ENCODE data around the gene RPS21. TPM values are rescaled to one million over a fixed set of nuclear protein-coding genes. Genes with fewer than 3 reads are reported as not detected.
A peak's percentile ranks its signal among the peaks of the same experiment; 100 is the strongest.

The RPS21 gene
- total and polyA plus RNA-seq, 2 of the 13 experiments (the other 11 are each of a cell fraction or from before 2014, with no cell fraction given): 2,647 to 11,063 TPM

- no peak for TF ChIP-seq FUBP1 (CRISPR knock-in tag; IDR thresholded peaks at IDR 0.05; ENCODE audit: borderline replicate concordance)
- TF ChIP-seq AGO2 (optimal IDR thresholded peaks at IDR 0.05; ENCODE audit: low read depth, low read length): peak; percentile 72
- no peak for TF ChIP-seq ZNF160 (CRISPR knock-in tag; IDR thresholded peaks at IDR 0.05)
- peak; percentile 2 for TF ChIP-seq RBM39 (IDR thresholded peaks at IDR 0.05; ENCODE audit: low read depth, low read length, poor library complexity, severe bottlenecking)
Observed at GRCh38 chr20:62358171-62359042, 28.5 kb upstream of the RPS21 start (continued).

GRCh38 chr20:62359043-62359490 is 27.8 kb upstream of the RPS21 start:
- in situ Hi-C loops (cut with HindIII; ENCODE audit: extremely low pct_ligation_motif_present, low pct_unique_long_range_greater_than_20kb) (no loop called here), intact Hi-C loops (cut with micrococcal nuclease; ENCODE audit: unreplicated experiment) (no loop called here)
- H3K9ac ChIP-seq (ENCODE audit: insufficient read depth, low read depth, low read length): no peak overlapping the region
- no peaks in the 10 kb centered on the region for H3K9me3 ChIP-seq (ENCODE audit: low read length)
- POLR2A ChIA-PET: interaction anchor here (5.1 kb wide), 1 partner anchor 9 kb away, joined by 78 read pairs; the partner anchor contains the start of gene LAMA5
- peaks cover 32 to 33% of the 10 kb centered on the region in 2 experiments for H3K36me3 ChIP-seq (replicated peaks in 1 of 2; ENCODE audit: control insufficient read depth in 1 of 2, insufficient read depth in 2 of 2, low read length in 2 of 2)
- H3K4me3 ChIP-seq (replicated peaks in 1 of 3; ENCODE audit: insufficient read depth in 1 of 3, low read depth in 2 of 3, low read length in 3 of 3): no peak overlapping the region
- no peak overlapping the region for H3K27ac ChIP-seq (ENCODE audit: extremely low read length, insufficient read depth, low read length)
- no peak for FAIRE-seq
- CTCF ChIA-PET (ENCODE audit: low intra/inter-chr PET ratio, low total read pairs): no interaction called here
- peaks cover 23% of the 10 kb centered on the region for H3K79me2 ChIP-seq (ENCODE audit: insufficient read depth, low read length)
- ATAC-seq: no peak
- no peaks in the 10 kb centered on the region for H3K27me3 ChIP-seq (ENCODE audit: control insufficient read depth in 1 of 2, insufficient read depth in 2 of 2, low read length in 2 of 2)
- DNase-seq (ENCODE audit: low spot score): no peak
- no TSS peak for BruUV-seq (replicated peaks)
- H4K20me1 ChIP-seq (ENCODE audit: insufficient read depth, low read length): peaks cover 28% of the 10 kb centered on the region; the same call in 1 of the 2 replicates
- 94% methylated on average over 16 of the region's 16 CpGs for WGBS (ENCODE audit: low lambda C conversion rate)
- peaks cover 62% of the 10 kb centered on the region for H3K4me1 ChIP-seq (ENCODE audit: insufficient read depth, low read length)
- H2AFZ ChIP-seq (ENCODE audit: low read length): no peak overlapping the region
- H3K4me2 ChIP-seq (ENCODE audit: low read depth, low read length): no peak overlapping the region
- peak; percentile 67 for TF ChIP-seq RBFOX2 (IDR thresholded peaks at IDR 0.05; ENCODE audit: low read depth, low read length)
- no peak for TF ChIP-seq TRIM24 (CRISPR knock-in tag; IDR thresholded peaks at IDR 0.05)
- TF ChIP-seq POGK (CRISPR knock-in tag; conservative IDR thresholded peaks at IDR 0.05): no peak
- TF ChIP-seq ZNF274 (CRISPR knock-in tag; IDR thresholded peaks at IDR 0.05): no peak
- no peak for TF ChIP-seq THYN1 (CRISPR knock-in tag; IDR thresholded peaks at IDR 0.05; ENCODE audit: borderline replicate concordance, low read depth)
- no peak for TF ChIP-seq ZNF792 (CRISPR knock-in tag; IDR thresholded peaks at IDR 0.05)
- no peak for TF ChIP-seq MTF2 (CRISPR knock-in tag; IDR thresholded peaks at IDR 0.05; ENCODE audit: borderline replicate concordance)
- no peak for TF ChIP-seq ZBTB10 (CRISPR knock-in tag; IDR thresholded peaks at IDR 0.05; ENCODE audit: borderline replicate concordance)
- TF ChIP-seq ZNF333 (CRISPR knock-in tag; IDR thresholded peaks at IDR 0.05; ENCODE audit: borderline replicate concordance): 0 out of 2 replicates have a peak, but pooled peaks have one; percentile 60
- no peak for TF ChIP-seq ZNF326 (CRISPR knock-in tag; IDR thresholded peaks at IDR 0.05; ENCODE audit: borderline replicate concordance)

Data from HepG2 (cell line).